Heart left ventricle (tissue), 13 donors: ENCODE data around the gene GPR87.

Experiments
- POLR2A ChIP-seq, 2 donors: fragments of 450-650 bp; IDR thresholded peaks; one replicate each; pipeline ENCODE4 v1.6.1; 2017; ENCODE audit warnings: antibody characterized with exemption in 2 of 2, mild to moderate bottlenecking in 2 of 2, moderate library complexity in 2 of 2
- TF ChIP-seq, protein P1 (sequence below), 12 donors: fragments of 200-600 bp; sonication (generic) in 4 of 12; IDR thresholded peaks; one replicate each; pipeline versions ENCODE4 v1.5.0 to v1.8.0; 2018 to 2022; ENCODE audit warnings: antibody characterized with exemption in 12 of 12, mild to moderate bottlenecking in 5 of 12
- donor health status: ischemic (EF 13 %, LVEDD 7.1; RV severe dilation, severe dysfunction).
- donor health status: DM: no; HTN: yes; CAD: no.
- donor health status: DM: no; HTN: no; CAD: no.
- donor health status: ischemic (EF 25% LVEDD 6.9; RV normal size, moderate dysfunction).
- donor health status: ischemic (EF 25% LVEDD 5.7; RV mildly dilated, moderate dysfunction).
- donor health status: ischemic (EF 35%, LVEDD 5.7; RV mildly dilated, moderate dysfunction).
- donor health status: nonischemic (EF 11% LVEDD 7.7; RV severe dilation, severe dysfunction).
- donor health status: DM: yes; HTN: yes; CAD: no.
- donor health status: PGD.
- donor health status: ischemic (EF 29% LVEDD 5.4; RV normal size, mild dysfunction).
- donor health status: nonischemic (EF 23%, LVEDD 6.1; RV moderate dilation, normal function).

DNA sequence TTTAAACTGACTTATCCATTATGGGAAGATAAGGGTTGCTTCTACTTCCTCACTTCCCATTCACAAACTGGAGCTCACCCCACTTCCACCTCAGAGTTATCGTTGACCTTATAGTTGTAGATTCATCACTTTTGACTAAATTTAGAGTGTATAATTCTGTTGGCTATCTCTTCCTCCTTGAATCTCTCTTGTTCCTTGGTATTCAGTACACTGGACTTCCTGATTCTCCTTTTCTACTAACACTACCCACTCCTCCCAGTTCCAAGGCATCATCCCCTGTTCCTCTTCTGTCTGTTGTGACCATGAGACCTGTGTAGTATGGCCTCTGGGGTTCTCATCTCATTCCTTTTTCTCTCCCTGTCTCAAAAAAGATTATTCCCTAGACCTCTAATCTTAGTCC is 5.9 kb upstream of the GPR87 start:
- TF ChIP-seq, protein P1, sequence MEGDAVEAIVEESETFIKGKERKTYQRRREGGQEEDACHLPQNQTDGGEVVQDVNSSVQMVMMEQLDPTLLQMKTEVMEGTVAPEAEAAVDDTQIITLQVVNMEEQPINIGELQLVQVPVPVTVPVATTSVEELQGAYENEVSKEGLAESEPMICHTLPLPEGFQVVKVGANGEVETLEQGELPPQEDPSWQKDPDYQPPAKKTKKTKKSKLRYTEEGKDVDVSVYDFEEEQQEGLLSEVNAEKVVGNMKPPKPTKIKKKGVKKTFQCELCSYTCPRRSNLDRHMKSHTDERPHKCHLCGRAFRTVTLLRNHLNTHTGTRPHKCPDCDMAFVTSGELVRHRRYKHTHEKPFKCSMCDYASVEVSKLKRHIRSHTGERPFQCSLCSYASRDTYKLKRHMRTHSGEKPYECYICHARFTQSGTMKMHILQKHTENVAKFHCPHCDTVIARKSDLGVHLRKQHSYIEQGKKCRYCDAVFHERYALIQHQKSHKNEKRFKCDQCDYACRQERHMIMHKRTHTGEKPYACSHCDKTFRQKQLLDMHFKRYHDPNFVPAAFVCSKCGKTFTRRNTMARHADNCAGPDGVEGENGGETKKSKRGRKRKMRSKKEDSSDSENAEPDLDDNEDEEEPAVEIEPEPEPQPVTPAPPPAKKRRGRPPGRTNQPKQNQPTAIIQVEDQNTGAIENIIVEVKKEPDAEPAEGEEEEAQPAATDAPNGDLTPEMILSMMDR (IDR thresholded peaks at IDR 0.05), result no peak
- no peak for TF ChIP-seq POLR2A (IDR thresholded peaks at IDR 0.05)
